ENCODE results near the gene PI4KA. TPM values are rescaled to one million over a fixed set of nuclear protein-coding genes. Genes with fewer than 3 reads are reported as not detected.
"Not testable (repeated sequence)": the region's sequence is repeated elsewhere in the genome, so short reads cannot be mapped to it uniquely, and the experiment has no call there.

The PI4KA gene
- total and polyA plus RNA-seq, 2 experiments from 2014 or later, result 83.7 to 85.2 TPM

GRCh38 chr22:20904008-20904979 lies 45.7 kb upstream of the PI4KA start:
- no peak overlapping the region for H3K4me3 ChIP-seq
- H3K27me3 ChIP-seq, result no peaks in the 10 kb centered on the region
- peak in 1 of 2 donors; percentile 97 for DNase-seq (ENCODE audit: low read depth in 1 of 2, low spot score in 1 of 2)
- H3K36me3 ChIP-seq, result no peaks in the 10 kb centered on the region
- no peak for TF ChIP-seq CTCF (IDR thresholded peaks at IDR 0.05; ENCODE audit: low read depth, low read length)
- H3K27ac ChIP-seq, result no peak overlapping the region
- no peaks in the 10 kb centered on the region for H3K9me3 ChIP-seq (ENCODE audit: low read depth)
- no peaks in the 10 kb centered on the region for H3K4me1 ChIP-seq (ENCODE audit: low read depth)

DNA sequence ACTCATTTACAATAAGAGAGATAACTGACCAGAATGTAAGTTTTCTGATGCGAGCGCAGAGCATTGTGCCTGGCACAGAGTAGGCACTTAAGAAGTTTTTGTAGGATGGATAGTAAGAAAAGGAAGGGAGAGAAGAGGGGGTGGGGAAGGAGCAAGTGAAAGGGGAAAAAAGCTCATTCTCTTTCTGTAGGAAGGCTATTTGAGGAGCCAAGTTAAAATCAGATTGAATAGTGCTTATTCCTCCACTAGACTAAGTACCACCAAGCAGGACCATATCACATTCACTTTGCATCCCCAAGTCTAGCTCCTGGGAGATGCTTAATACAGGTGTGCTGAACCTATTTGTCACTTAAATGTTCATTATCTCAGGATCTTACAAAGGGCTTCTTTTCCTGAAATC lies 44.5 kb upstream of the PI4KA start:
- Histone ChIP-seq H3K27ac (no peak overlapping the region), H3K36me3 (no peaks in the 10 kb centered on the region), H3K9me3 (ENCODE audit: low read depth) (no peaks in the 10 kb centered on the region), H3K4me1 (ENCODE audit: low read depth) (no peaks in the 10 kb centered on the region), H3K27me3 (no peaks in the 10 kb centered on the region), H3K4me3 (no peak overlapping the region)
- DNase-seq (ENCODE audit: low read depth in 1 of 2, low spot score in 1 of 2), result no peak
- no peak for TF ChIP-seq CTCF (IDR thresholded peaks at IDR 0.05; ENCODE audit: low read depth, low read length)

DNA sequence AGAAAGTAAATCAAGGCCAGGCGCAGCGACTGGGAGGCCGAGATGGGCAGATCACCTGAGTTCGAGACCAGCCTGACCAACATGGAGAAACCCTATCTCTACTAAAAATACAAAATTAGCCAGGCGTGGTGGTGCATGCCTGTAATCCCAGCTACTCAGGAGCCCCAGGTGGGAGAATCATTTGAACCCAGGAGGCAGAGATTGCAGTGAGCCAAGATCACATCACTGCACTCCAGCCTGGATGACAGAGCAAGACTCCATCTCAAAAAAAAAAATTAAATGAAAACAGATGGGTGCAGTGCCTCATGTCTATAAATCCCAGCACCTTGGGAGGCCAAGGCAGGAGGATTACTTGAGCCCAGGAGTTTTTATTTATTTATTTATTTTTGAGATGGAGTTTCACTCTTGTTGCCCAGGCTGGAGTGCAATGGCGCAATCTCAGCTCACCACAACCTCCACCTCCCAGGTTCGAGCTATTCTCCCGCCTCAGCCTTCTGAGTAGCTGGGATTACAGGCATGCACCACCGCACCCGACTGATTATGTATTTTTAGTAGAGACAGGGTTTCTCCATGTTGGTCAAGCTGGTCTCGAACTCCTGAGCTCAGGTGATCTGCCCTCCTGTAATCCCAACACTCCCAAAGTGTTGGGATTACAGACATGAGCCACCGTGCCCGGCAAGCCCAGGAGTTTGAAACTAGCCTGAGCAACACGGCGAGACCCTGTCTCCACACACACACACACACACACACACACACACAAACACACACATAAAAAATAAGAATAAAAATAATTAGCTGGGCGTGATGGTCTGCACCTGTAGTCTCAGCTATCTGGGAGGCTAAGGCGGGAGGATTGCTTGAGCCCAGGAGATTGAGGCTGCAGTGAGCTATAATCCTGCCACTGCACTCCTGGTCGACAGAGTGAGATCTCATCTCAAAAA lies 42.8 kb upstream of the PI4KA start:
- DNase-seq (ENCODE audit: low read depth in 1 of 2, low spot score in 1 of 2); H3K27ac ChIP-seq; H3K4me1 ChIP-seq (ENCODE audit: low read depth); H3K36me3 ChIP-seq; H3K4me3 ChIP-seq; H3K9me3 ChIP-seq (ENCODE audit: low read depth); H3K27me3 ChIP-seq: not testable (repeated sequence)

- DNase-seq (ENCODE audit: low read depth in 1 of 2, low spot score in 1 of 2), result no peak
- H3K27ac ChIP-seq, result no peak overlapping the region
- H3K9me3 ChIP-seq (ENCODE audit: low read depth), result no peaks in the 10 kb centered on the region
These were observed 41.3 kb upstream of the PI4KA start for GRCh38 chr22:20899827-20900423.

DNA sequence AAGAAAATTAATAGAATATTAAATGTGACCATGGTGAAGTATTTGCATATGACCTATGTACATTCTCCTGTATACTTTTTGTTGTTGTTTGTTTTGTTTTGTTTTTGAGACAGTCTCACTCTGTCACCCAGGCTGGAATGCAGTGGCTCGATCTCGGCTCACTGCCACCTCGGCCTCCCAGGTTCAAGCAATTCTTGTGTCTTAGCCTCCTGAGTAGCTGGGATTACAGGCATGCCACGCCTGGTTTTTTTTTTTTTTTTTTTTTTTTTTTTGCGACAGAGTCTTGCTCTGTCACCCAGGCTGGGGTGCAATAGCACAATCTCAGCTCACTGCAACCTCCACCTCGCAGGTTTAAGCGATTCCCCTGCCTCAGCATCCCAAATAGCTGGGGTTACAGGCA lies 39.1 kb upstream of the PI4KA start:
- not testable (repeated sequence) for H3K4me3 ChIP-seq; H3K36me3 ChIP-seq; DNase-seq (ENCODE audit: low read depth in 1 of 2, low spot score in 1 of 2); H3K4me1 ChIP-seq (ENCODE audit: low read depth); H3K9me3 ChIP-seq (ENCODE audit: low read depth); H3K27me3 ChIP-seq; H3K27ac ChIP-seq

More at GRCh38 chr22:20899827-20900423, 41.3 kb upstream of the PI4KA start:
- Histone ChIP-seq H3K4me3 (no peak overlapping the region), H3K27me3 (no peaks in the 10 kb centered on the region), H3K36me3 (no peaks in the 10 kb centered on the region), H3K4me1 (ENCODE audit: low read depth) (no peaks in the 10 kb centered on the region)
- TF ChIP-seq CTCF (IDR thresholded peaks at IDR 0.05; ENCODE audit: low read depth, low read length), result no peak

DNA sequence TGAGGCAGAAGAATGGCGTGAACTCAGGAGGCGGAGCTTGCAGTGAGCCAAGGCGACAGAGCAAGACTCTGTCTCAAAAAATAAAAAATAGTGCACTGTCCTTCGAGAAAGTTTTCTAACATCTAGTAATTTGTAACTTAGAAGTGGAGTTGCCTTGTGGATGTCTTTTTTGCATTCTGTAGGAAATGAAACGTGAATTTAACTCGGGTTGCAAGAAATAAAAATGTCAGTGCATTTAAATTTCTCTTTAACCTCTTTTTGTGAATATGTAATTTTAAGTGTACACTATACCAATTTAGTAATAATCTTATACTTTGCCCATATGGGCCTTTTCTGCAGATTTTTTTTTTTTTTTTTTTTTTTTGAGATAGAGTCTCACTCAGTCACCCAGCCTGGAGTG lies 32.4 kb upstream of the PI4KA start:
- peaks cover 2% of the 10 kb centered on the region for H3K4me1 ChIP-seq (ENCODE audit: low read depth)
- no peak for TF ChIP-seq CTCF (IDR thresholded peaks at IDR 0.05; ENCODE audit: low read depth, low read length)
- H3K27ac ChIP-seq, result no peak overlapping the region
- DNase-seq (ENCODE audit: low read depth in 1 of 2, low spot score in 1 of 2), result no peak
- no peaks in the 10 kb centered on the region for H3K9me3 ChIP-seq (ENCODE audit: low read depth)
- peaks cover 10% of the 10 kb centered on the region for H3K36me3 ChIP-seq
- H3K27me3 ChIP-seq, result no peaks in the 10 kb centered on the region
- no peak overlapping the region for H3K4me3 ChIP-seq

Measured in cardiac muscle cell (in vitro differentiated cells and primary cell).